ENCODE measurements around the gene CADPS2. TPM values are rescaled to one million over a fixed set of nuclear protein-coding genes. Genes with fewer than 3 reads are reported as not detected.

The CADPS2 gene
- total RNA-seq, 2 experiments from 2014 or later, result not detected

GRCh38 chr7:122719010-122719578, 167.2 kb downstream of the CADPS2 start:
- DNase-seq (ENCODE audit: low spot score), result no peak
- Histone ChIP-seq H3K9me3 (ENCODE audit: low read length) (no peaks in the 10 kb centered on the region), H3K4me2 (ENCODE audit: low read length) (no peak overlapping the region), H3K79me2 (ENCODE audit: insufficient read depth, low read depth, low read length) (no peaks in the 10 kb centered on the region), H3K27ac (ENCODE audit: low read depth, low read length, poor library complexity, severe bottlenecking) (no peak overlapping the region), H4K20me1 (ENCODE audit: insufficient read depth, low read length) (no peaks in the 10 kb centered on the region), H3K36me3 (ENCODE audit: insufficient read depth, low read length) (no peaks in the 10 kb centered on the region), H2AFZ (ENCODE audit: low read length) (no peak overlapping the region), H3K4me3 (ENCODE audit: low read depth, low read length, poor library complexity, severe bottlenecking) (no peak overlapping the region), H3K9me2 (ENCODE audit: insufficient read depth, low read length) (no peaks in the 10 kb centered on the region), H3K4me1 (ENCODE audit: insufficient read depth, low read length, poor library complexity, severe bottlenecking) (no peaks in the 10 kb centered on the region)
- ChIA-PET POLR2A (no interaction called here), CTCF (ENCODE audit: unreplicated experiment) (no interaction called here)
- no peak for TF ChIP-seq CTCF (conservative IDR thresholded peaks at IDR 0.05; ENCODE audit: low read length)
- BruUV-seq (replicated peaks), result no TSS peak
- intact Hi-C loops (cut with micrococcal nuclease; ENCODE audit: unreplicated experiment), result no loop called here

- no peak overlapping the region for H3K4me3 ChIP-seq (ENCODE audit: low read depth, low read length, poor library complexity, severe bottlenecking)
- ChIA-PET POLR2A (interaction anchor here (0.6 kb wide), 1 partner anchor 274 kb away, joined by 4 read pairs; no protein-coding TSS in a partner anchor), CTCF (ENCODE audit: unreplicated experiment) (no interaction called here)
- DNase-seq (ENCODE audit: low spot score), result no peak
- no peaks in the 10 kb centered on the region for H3K9me3 ChIP-seq (ENCODE audit: low read length)
- no peaks in the 10 kb centered on the region for H4K20me1 ChIP-seq (ENCODE audit: insufficient read depth, low read length)
- no peak overlapping the region for H3K4me2 ChIP-seq (ENCODE audit: low read length)
- TF ChIP-seq CTCF (conservative IDR thresholded peaks at IDR 0.05; ENCODE audit: low read length) (no peak), EZH2phosphoT487 (IDR thresholded peaks at IDR 0.05; ENCODE audit: borderline replicate concordance, low read depth, low read length) (no peak)
- H2AFZ ChIP-seq (ENCODE audit: low read length), result no peak overlapping the region
- H3K4me1 ChIP-seq (ENCODE audit: insufficient read depth, low read length, poor library complexity, severe bottlenecking), result no peaks in the 10 kb centered on the region
- H3K27ac ChIP-seq (ENCODE audit: low read depth, low read length, poor library complexity, severe bottlenecking), result no peak overlapping the region
- no peaks in the 10 kb centered on the region for H3K9me2 ChIP-seq (ENCODE audit: insufficient read depth, low read length)
- BruUV-seq (replicated peaks), result no TSS peak
- intact Hi-C loops (cut with micrococcal nuclease; ENCODE audit: unreplicated experiment), result no loop called here
- no peaks in the 10 kb centered on the region for H3K36me3 ChIP-seq (ENCODE audit: insufficient read depth, low read length)
- no peaks in the 10 kb centered on the region for H3K79me2 ChIP-seq (ENCODE audit: insufficient read depth, low read depth, low read length)
Observed at GRCh38 chr7:122717356-122718089, 168.7 kb downstream of the CADPS2 start.

GRCh38 chr7:122715183-122715582, 171.1 kb downstream of the CADPS2 start:
- H3K36me3 ChIP-seq (ENCODE audit: insufficient read depth, low read length), result no peaks in the 10 kb centered on the region
- H3K4me2 ChIP-seq (ENCODE audit: low read length), result no peak overlapping the region
- H3K27ac ChIP-seq (ENCODE audit: low read depth, low read length, poor library complexity, severe bottlenecking), result no peak overlapping the region
- no peaks in the 10 kb centered on the region for H3K4me1 ChIP-seq (ENCODE audit: insufficient read depth, low read length, poor library complexity, severe bottlenecking)
- no peaks in the 10 kb centered on the region for H3K9me2 ChIP-seq (ENCODE audit: insufficient read depth, low read length)
- ChIA-PET CTCF (ENCODE audit: unreplicated experiment) (no interaction called here), POLR2A (interaction anchor here (0.5 to 1.3 kb wide), 3 partner anchors 12 to 23 kb away, joined by 3 to 4 read pairs (median 3); no protein-coding TSS in a partner anchor)
- DNase-seq (ENCODE audit: low spot score), result no peak
- H2AFZ ChIP-seq (ENCODE audit: low read length), result no peak overlapping the region
- intact Hi-C loops (cut with micrococcal nuclease; ENCODE audit: unreplicated experiment), result no loop called here
- no peak for TF ChIP-seq CTCF (conservative IDR thresholded peaks at IDR 0.05; ENCODE audit: low read length)
- no peak for TF ChIP-seq EZH2phosphoT487 (IDR thresholded peaks at IDR 0.05; ENCODE audit: borderline replicate concordance, low read depth, low read length)
- H4K20me1 ChIP-seq (ENCODE audit: insufficient read depth, low read length), result no peaks in the 10 kb centered on the region
- H3K79me2 ChIP-seq (ENCODE audit: insufficient read depth, low read depth, low read length), result no peaks in the 10 kb centered on the region
- H3K4me3 ChIP-seq (ENCODE audit: low read depth, low read length, poor library complexity, severe bottlenecking), result no peak overlapping the region
- H3K9me3 ChIP-seq (ENCODE audit: low read length), result no peaks in the 10 kb centered on the region
- no TSS peak for BruUV-seq (replicated peaks)
